Measurements from ENCODE around the gene PDCL3.

PDCL3 gene

DNA sequence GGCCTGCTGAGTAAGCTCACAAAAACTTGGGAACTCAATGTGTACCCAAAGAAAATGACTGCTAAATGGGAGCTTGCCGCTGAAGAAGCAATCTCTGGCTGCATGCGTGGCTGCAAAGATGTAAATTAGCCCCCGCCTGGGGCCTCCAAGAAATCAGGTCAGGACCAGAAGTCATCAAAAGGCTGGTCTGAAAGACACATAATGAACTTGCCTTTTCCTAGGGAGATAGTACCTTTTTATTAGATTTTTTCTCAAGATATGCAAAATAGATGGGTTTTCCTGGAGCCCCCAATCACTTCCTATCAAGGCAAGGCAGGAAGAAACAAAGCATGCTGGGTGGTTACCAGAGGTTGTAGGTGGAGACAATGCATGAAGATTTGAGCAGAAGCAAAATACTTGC, 38.9 kb downstream of the PDCL3 start:
- Histone ChIP-seq H2BK12ac (ENCODE audit: low read length) (no peak overlapping the region), H2AK5ac (ENCODE audit: low read length) (no peak overlapping the region), H3K4me2 (ENCODE audit: low read length) (no peak overlapping the region), H3K4ac (ENCODE audit: low read depth, low read length) (no peak overlapping the region), H2BK5ac (ENCODE audit: low read depth, low read length, poor library complexity) (no peak overlapping the region), H3K18ac (ENCODE audit: low read length) (no peak overlapping the region), H3K23ac (ENCODE audit: low read length) (no peak overlapping the region), H3K4me3 (ENCODE audit: low read depth, low read length) (no peak overlapping the region), H4K8ac (ENCODE audit: low read depth, low read length) (no peak overlapping the region), H3K9me3 (ENCODE audit: insufficient read depth, low read depth, low read length) (peaks cover 2% of the 10 kb centered on the region), H3K79me2 (ENCODE audit: control insufficient read depth, insufficient read depth, low read length, poor library complexity) (no peaks in the 10 kb centered on the region), H3K36me3 (ENCODE audit: control insufficient read depth in 1 of 2, insufficient read depth in 2 of 2, low read length in 2 of 2) (no peaks in the 10 kb centered on the region), H4K12ac (ENCODE audit: low read depth, low read length) (no peak overlapping the region), H3K79me1 (ENCODE audit: low read length) (no peaks in the 10 kb centered on the region), H3K4me1 (ENCODE audit: control insufficient read depth in 1 of 2, insufficient read depth in 2 of 2, low read length in 2 of 2) (peaks cover 4 to 7% of the 10 kb centered on the region in 2 experiments), H3K9ac (ENCODE audit: low read length) (no peak overlapping the region), H3K27ac (ENCODE audit: low read depth, low read length) (no peak overlapping the region), H3K14ac (ENCODE audit: low read length) (no peak overlapping the region), H4K91ac (ENCODE audit: low read depth, low read length) (no peak overlapping the region), H2AFZ (ENCODE audit: insufficient read depth, low read length, poor library complexity) (no peak overlapping the region), H3K27me3 (ENCODE audit: insufficient read depth, low read length) (no peaks in the 10 kb centered on the region), H2BK120ac (ENCODE audit: insufficient read depth, low read length, poor library complexity) (no peak overlapping the region)
- DNase-seq: no peak
- no CpG with 5 or more reads among the region's 3 CpGs for WGBS (ENCODE audit: extremely low coverage, insufficient coverage, insufficient read length)

DNA sequence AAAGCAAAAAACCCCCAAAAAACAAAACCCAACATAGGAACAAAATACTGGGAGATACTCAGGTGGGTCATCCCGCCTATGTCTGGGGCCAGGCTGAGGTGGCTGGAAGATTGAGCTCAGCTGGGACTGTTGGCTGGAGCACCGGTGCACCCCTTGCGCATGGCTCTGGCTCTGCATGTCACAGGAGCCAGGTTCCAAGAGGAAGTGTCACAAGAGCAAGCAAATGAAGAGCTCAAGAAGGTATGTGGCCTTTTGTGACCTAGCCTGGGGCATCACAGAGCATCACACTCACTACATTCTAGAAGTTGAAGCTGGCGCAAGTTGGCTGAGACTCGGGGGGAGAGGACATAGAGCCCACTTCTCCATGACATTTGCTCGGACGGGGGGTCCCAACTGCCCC, 40.6 kb downstream of the PDCL3 start:
- Histone ChIP-seq H2AFZ (ENCODE audit: insufficient read depth, low read length, poor library complexity) (no peak overlapping the region), H2BK120ac (ENCODE audit: insufficient read depth, low read length, poor library complexity) (no peak overlapping the region), H3K9me3 (ENCODE audit: insufficient read depth, low read depth, low read length) (peaks cover 3% of the 10 kb centered on the region), H3K79me2 (ENCODE audit: control insufficient read depth, insufficient read depth, low read length, poor library complexity) (no peaks in the 10 kb centered on the region), H3K23ac (ENCODE audit: low read length) (no peak overlapping the region), H3K4me1 (ENCODE audit: control insufficient read depth in 1 of 2, insufficient read depth in 2 of 2, low read length in 2 of 2) (peaks cover 4 to 7% of the 10 kb centered on the region in 2 experiments), H3K4me2 (ENCODE audit: low read length) (no peak overlapping the region), H2BK12ac (ENCODE audit: low read length) (no peak overlapping the region), H3K18ac (ENCODE audit: low read length) (no peak overlapping the region), H3K14ac (ENCODE audit: low read length) (no peak overlapping the region), H4K12ac (ENCODE audit: low read depth, low read length) (no peak overlapping the region), H3K4me3 (ENCODE audit: low read depth, low read length) (no peak overlapping the region), H3K4ac (ENCODE audit: low read depth, low read length) (no peak overlapping the region), H3K27ac (ENCODE audit: low read depth, low read length) (no peak overlapping the region), H3K9ac (ENCODE audit: low read length) (no peak overlapping the region), H3K79me1 (ENCODE audit: low read length) (no peaks in the 10 kb centered on the region), H3K27me3 (ENCODE audit: insufficient read depth, low read length) (no peaks in the 10 kb centered on the region), H2AK5ac (ENCODE audit: low read length) (no peak overlapping the region), H4K8ac (ENCODE audit: low read depth, low read length) (no peak overlapping the region), H2BK5ac (ENCODE audit: low read depth, low read length, poor library complexity) (no peak overlapping the region), H3K36me3 (ENCODE audit: control insufficient read depth in 1 of 2, insufficient read depth in 2 of 2, low read length in 2 of 2) (no peaks in the 10 kb centered on the region), H4K91ac (ENCODE audit: low read depth, low read length) (no peak overlapping the region)
- WGBS (ENCODE audit: extremely low coverage, insufficient coverage, insufficient read length): no CpG with 5 or more reads among the region's 7 CpGs
- peak; percentile 54 to 79 for DNase-seq

DNA sequence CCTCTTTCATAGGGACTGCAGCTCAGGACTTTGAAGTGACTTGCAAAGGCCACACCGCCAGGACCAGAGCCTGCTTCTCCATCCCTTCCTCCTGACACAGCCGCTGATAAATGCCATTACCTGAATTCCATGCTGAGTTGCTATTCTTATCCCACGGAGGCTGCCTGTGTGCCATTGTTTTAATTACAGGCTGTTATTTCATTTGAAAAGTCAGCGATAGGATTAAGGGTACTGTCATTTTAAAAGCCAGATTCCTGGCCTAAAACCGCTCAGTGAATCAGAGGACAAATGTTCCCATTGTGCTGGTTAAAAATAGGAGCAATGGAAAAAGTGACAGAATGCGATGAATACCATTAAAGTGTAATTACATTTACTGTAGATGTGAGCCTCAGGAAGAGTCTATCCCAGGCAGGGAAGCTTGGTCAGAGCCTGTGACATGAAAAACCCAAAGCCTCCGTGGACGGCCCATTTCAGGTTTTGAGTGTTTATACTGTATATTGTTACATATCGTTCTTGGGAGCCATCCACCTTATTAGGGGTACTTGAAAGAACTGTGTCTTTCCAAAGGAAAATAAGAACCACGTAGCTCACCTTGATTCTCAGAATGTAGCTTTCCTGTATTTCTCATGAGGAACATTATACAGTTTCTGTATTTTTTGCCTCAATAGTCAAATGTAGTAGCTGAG, 41.3 kb downstream of the PDCL3 start:
- peak in 1 of 2 donors; percentile 4 for DNase-seq
- Histone ChIP-seq H2BK120ac (ENCODE audit: insufficient read depth, low read length, poor library complexity) (no peak overlapping the region), H2AFZ (ENCODE audit: insufficient read depth, low read length, poor library complexity) (no peak overlapping the region), H3K36me3 (ENCODE audit: control insufficient read depth in 1 of 2, insufficient read depth in 2 of 2, low read length in 2 of 2) (no peaks in the 10 kb centered on the region), H3K79me2 (ENCODE audit: control insufficient read depth, insufficient read depth, low read length, poor library complexity) (no peaks in the 10 kb centered on the region), H3K14ac (ENCODE audit: low read length) (no peak overlapping the region), H2BK12ac (ENCODE audit: low read length) (no peak overlapping the region), H4K91ac (ENCODE audit: low read depth, low read length) (no peak overlapping the region), H3K23ac (ENCODE audit: low read length) (no peak overlapping the region), H4K12ac (ENCODE audit: low read depth, low read length) (no peak overlapping the region), H3K18ac (ENCODE audit: low read length) (no peak overlapping the region), H3K9ac (ENCODE audit: low read length) (no peak overlapping the region), H3K27me3 (ENCODE audit: insufficient read depth, low read length) (no peaks in the 10 kb centered on the region), H4K8ac (ENCODE audit: low read depth, low read length) (no peak overlapping the region), H3K27ac (ENCODE audit: low read depth, low read length) (no peak overlapping the region), H3K4me1 (ENCODE audit: control insufficient read depth in 1 of 2, insufficient read depth in 2 of 2, low read length in 2 of 2) (peaks cover 4 to 7% of the 10 kb centered on the region in 2 experiments), H3K4me3 (ENCODE audit: low read depth, low read length) (no peak overlapping the region), H2BK5ac (ENCODE audit: low read depth, low read length, poor library complexity) (no peak overlapping the region), H3K4ac (ENCODE audit: low read depth, low read length) (no peak overlapping the region), H3K79me1 (ENCODE audit: low read length) (no peaks in the 10 kb centered on the region), H2AK5ac (ENCODE audit: low read length) (no peak overlapping the region), H3K9me3 (ENCODE audit: insufficient read depth, low read depth, low read length) (peaks cover 3% of the 10 kb centered on the region), H3K4me2 (ENCODE audit: low read length) (no peak overlapping the region)
- no CpG with 5 or more reads among the region's 10 CpGs for WGBS (ENCODE audit: extremely low coverage, insufficient coverage, insufficient read length)

DNA sequence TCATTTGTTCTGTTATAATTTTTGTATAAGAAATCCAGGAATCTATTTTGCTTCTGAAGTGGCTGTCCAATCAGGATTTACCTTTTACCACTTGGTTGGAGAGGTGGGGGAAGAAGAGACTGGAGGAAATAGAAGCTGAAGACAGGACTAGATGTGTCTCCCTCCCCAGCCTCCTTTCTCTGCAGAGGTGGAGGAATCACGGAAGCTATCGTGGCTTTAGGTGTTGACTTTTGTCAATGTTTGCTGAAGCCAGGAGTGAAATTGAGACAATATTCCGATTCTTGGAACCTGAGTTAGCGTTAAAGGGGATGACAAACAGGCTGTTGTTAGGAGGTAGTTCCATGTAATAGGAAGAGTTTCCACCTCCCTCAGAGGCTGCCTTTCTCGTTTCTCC, 43.5 kb downstream of the PDCL3 start:
- DNase-seq: no peak
- H3K4ac ChIP-seq (ENCODE audit: low read depth, low read length): no peak overlapping the region
- H4K91ac ChIP-seq (ENCODE audit: low read depth, low read length): no peak overlapping the region
- no peak overlapping the region for H3K4me3 ChIP-seq (ENCODE audit: low read depth, low read length)
- H3K14ac ChIP-seq (ENCODE audit: low read length): no peak overlapping the region
- H3K27ac ChIP-seq (ENCODE audit: low read depth, low read length): no peak overlapping the region
- H3K23ac ChIP-seq (ENCODE audit: low read length): no peak overlapping the region
- no peak overlapping the region for H2BK12ac ChIP-seq (ENCODE audit: low read length)
- H2BK120ac ChIP-seq (ENCODE audit: insufficient read depth, low read length, poor library complexity): no peak overlapping the region
- H3K4me2 ChIP-seq (ENCODE audit: low read length): no peak overlapping the region
- peaks cover 3% of the 10 kb centered on the region for H3K9me3 ChIP-seq (ENCODE audit: insufficient read depth, low read depth, low read length)
- no peak overlapping the region for H2AK5ac ChIP-seq (ENCODE audit: low read length)
- H3K9ac ChIP-seq (ENCODE audit: low read length): no peak overlapping the region
- no peak overlapping the region for H4K8ac ChIP-seq (ENCODE audit: low read depth, low read length)
- H3K79me1 ChIP-seq (ENCODE audit: low read length): no peaks in the 10 kb centered on the region
- H3K27me3 ChIP-seq (ENCODE audit: insufficient read depth, low read length): no peaks in the 10 kb centered on the region
- no peaks in the 10 kb centered on the region for H3K79me2 ChIP-seq (ENCODE audit: control insufficient read depth, insufficient read depth, low read length, poor library complexity)
- H4K12ac ChIP-seq (ENCODE audit: low read depth, low read length): no peak overlapping the region
- H2BK5ac ChIP-seq (ENCODE audit: low read depth, low read length, poor library complexity): no peak overlapping the region
- peaks cover 4 to 7% of the 10 kb centered on the region in 2 experiments for H3K4me1 ChIP-seq (ENCODE audit: control insufficient read depth in 1 of 2, insufficient read depth in 2 of 2, low read length in 2 of 2)
- WGBS (ENCODE audit: extremely low coverage, insufficient coverage, insufficient read length): no CpG with 5 or more reads among the region's 5 CpGs
- H3K18ac ChIP-seq (ENCODE audit: low read length): no peak overlapping the region
- no peak overlapping the region for H2AFZ ChIP-seq (ENCODE audit: insufficient read depth, low read length, poor library complexity)
- H3K36me3 ChIP-seq (ENCODE audit: control insufficient read depth in 1 of 2, insufficient read depth in 2 of 2, low read length in 2 of 2): no peaks in the 10 kb centered on the region
